RPMI8226 (cell line): ENCODE data around the gene IL24.
"Not testable (repeated sequence)": the region's sequence is repeated elsewhere in the genome, so short reads cannot be mapped to it uniquely, and the experiment has no call there.

Source experiments
- DNase-seq: peaks from one replicate; pipeline ENCODE4 v3.0.0-alpha.2; 2015

The IL24 gene

GRCh38 chr1:206905295-206906164 is 8.3 kb downstream of the IL24 start:
- DNase-seq: no peak

GRCh38 chr1:206907304-206907991 is 10.2 kb downstream of the IL24 start:
- DNase-seq: no peak

GRCh38 chr1:206908038-206908437 is 10.8 kb downstream of the IL24 start:
- DNase-seq: no peak

GRCh38 chr1:206909161-206909882 is 12.1 kb downstream of the IL24 start:
- peak; percentile 56 for DNase-seq

- no peak for DNase-seq
Observed at GRCh38 chr1:206909883-206910318, 12.7 kb downstream of the IL24 start.

GRCh38 chr1:206911064-206911663 is 13.9 kb downstream of the IL24 start:
- DNase-seq: peak; percentile 64

- peak; percentile 85 for DNase-seq
Observed at GRCh38 chr1:206912445-206913095, 15.3 kb downstream of the IL24 start.

GRCh38 chr1:206913766-206914537 is 16.7 kb downstream of the IL24 start:
- no peak for DNase-seq

- DNase-seq: no peak
Observed at GRCh38 chr1:206915030-206915735, 17.9 kb downstream of the IL24 start.

- no peak for DNase-seq
Observed at GRCh38 chr1:206916000-206916709, 18.9 kb downstream of the IL24 start.

GRCh38 chr1:206918076-206918475 is 20.8 kb downstream of the IL24 start:
- DNase-seq: no peak

GRCh38 chr1:206921772-206922265 is 24.6 kb downstream of the IL24 start, which contains the start of gene FCMR:
Gene FCMR (minus strand): TSS chr1:206921941. CDS start chr1:206921854, 87 bp downstream.
- DNase-seq: peak; percentile 82

- DNase-seq: no peak
Observed at GRCh38 chr1:206922524-206922923, 25.3 kb downstream of the IL24 start.

- DNase-seq: peak; percentile 87
Observed at GRCh38 chr1:206923009-206923960, 26.0 kb downstream of the IL24 start.

GRCh38 chr1:206923961-206924557 is 26.8 kb downstream of the IL24 start:
- not testable (repeated sequence) for DNase-seq

GRCh38 chr1:206924592-206925105 is 27.4 kb downstream of the IL24 start:
- peak; percentile 7 for DNase-seq

GRCh38 chr1:206925106-206925736 is 28.0 kb downstream of the IL24 start:
- DNase-seq: peak; percentile 73

GRCh38 chr1:206926286-206926685 is 29.0 kb downstream of the IL24 start:
- DNase-seq: no peak
